Muscle of leg (tissue), 11 donors: ENCODE measurements around the gene ATP8B1. TPM values are rescaled to one million over a fixed set of nuclear protein-coding genes. Genes with fewer than 3 reads are reported as not detected.
A peak's percentile ranks its signal among the peaks of the same experiment; 100 is the strongest.

Experiments
- DNase-seq: peaks from one replicate; pipeline ENCODE4 v3.0.0; 2013
- H3K27ac ChIP-seq: one replicate; pipeline ENCODE4 v1.5.1; 2013; ENCODE audit warnings: mild to moderate bottlenecking, low read length, control low read depth
- H3K27me3 ChIP-seq: one replicate; pipeline ENCODE4 v1.6.1; 2013; ENCODE audit warnings: low read length; ENCODE audit not compliant: control insufficient read depth, insufficient read depth
- H3K36me3 ChIP-seq: one replicate; pipeline ENCODE4 v1.6.1; 2013; ENCODE audit warnings: low read length; ENCODE audit not compliant: control insufficient read depth, insufficient read depth
- H3K4me1 ChIP-seq: one replicate; pipeline ENCODE4 v1.6.1; 2013; ENCODE audit warnings: low read length; ENCODE audit not compliant: control insufficient read depth, insufficient read depth
- H3K4me3 ChIP-seq: one replicate; pipeline ENCODE4 v1.5.1; 2013; ENCODE audit warnings: low read length, control low read depth
- H3K9me3 ChIP-seq: replicated peaks from 2 replicates; pipeline ENCODE4 v1.6.1; 2013; ENCODE audit warnings: low read depth, low read length; ENCODE audit not compliant: control insufficient read depth
- WGBS: methylation state at CpG from one replicate; pipeline ENCODE4 v1.1.5; 2013; ENCODE audit warnings: missing lambda C conversion rate; ENCODE audit not compliant: insufficient coverage; 5-methylcytosine and 5-hydroxymethylcytosine counted together
- polyA plus RNA-seq, 8 donors: library from polyadenylated mRNA; unstranded; fragments of 120-200 nt; gene quantifications; one replicate each; pipeline versions ENCODE4 v1.2.1 to v1.2.3, GENCODE V29; 2013; ENCODE audit warnings: inconsistent platforms in 1 of 8, low replicate concordance in 1 of 8; ENCODE audit not compliant: insufficient read length in 8 of 8, insufficient read depth in 1 of 8
- total RNA-seq: library from RNA; stranded (reverse); fragments of 120-200 nt; gene quantifications from one replicate; pipeline ENCODE4 v1.2.4, GENCODE V29; 2013

Gene ATP8B1
- total and polyA plus RNA-seq, 9 donors, result 2.8 to 5.7 (median 4.3) TPM

DNA sequence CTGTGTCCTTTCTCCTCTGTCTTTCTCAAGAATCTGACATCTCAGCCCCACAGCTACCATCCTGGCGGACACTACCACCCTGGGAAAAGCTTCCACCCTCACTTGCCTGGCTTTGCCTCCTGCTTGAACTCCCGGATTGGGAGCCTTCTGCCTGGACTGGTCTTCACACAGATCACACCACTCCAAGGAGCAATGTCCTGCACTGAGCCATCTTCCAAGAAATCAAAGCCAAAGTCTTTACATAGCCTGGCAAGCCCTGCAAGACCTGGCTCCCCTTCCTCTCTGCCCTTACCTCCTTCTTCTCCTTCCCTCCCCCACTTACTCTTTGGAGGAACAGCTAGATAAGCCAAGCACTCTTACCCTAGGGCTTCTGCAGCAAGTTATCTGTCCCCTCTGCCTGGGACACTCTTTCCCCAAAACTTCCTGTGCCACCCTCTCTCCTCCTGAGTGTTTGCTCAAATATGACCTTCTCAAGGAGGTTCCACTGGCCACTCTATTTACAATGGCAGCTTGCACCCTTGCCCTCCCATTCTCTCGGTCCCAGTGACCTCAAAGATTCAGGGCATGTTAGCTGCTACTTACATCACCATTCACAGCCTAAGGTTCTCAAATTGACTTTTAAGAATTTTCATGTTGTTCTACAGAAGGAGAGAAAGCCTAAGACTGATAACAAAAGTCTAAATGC is 9.7 kb downstream of the ATP8B1 start:
- WGBS, result 59% methylated on average over 2 of the region's 3 CpGs
- H3K27me3 ChIP-seq, result no peaks in the 10 kb centered on the region
- peaks cover 12% of the 10 kb centered on the region for H3K4me1 ChIP-seq
- H3K9me3 ChIP-seq, result peaks cover 3% of the 10 kb centered on the region
- H3K36me3 ChIP-seq, result no peaks in the 10 kb centered on the region
- DNase-seq, result no peak
- no peak overlapping the region for H3K4me3 ChIP-seq
- H3K27ac ChIP-seq, result peak overlapping the region; percentile 75

DNA sequence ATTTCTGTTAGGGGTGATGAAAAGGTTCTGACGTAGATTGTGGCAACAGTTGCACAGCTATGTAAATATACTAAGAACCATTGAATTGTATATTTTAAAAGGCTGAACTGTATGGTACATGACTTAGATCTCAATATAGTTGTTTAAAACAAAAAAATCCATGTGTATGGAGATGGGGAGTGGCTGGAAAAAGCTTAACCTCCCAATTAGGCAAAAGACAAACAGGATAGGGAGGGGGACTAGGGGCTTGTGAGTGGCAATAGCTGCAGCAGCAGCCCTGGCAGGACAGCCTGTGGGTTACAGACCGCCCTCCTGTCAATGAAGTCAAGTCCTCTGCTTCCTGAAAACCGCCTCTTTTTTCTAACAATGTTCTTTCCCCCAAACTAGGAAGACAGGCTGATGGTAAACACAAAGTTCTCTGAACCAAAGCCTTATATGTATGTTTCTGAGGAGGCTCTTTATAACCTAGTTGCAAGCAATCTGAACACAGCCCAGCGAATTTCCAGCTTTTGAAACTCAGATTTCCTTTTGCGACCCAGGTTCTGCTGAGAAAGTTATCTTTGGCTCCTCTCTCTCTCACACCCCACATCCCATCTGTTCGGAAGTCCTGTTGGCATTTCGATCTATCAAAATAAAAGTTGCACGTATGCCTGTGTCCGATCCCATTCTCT is 10.3 kb downstream of the ATP8B1 start:
- H3K4me3 ChIP-seq, result no peak overlapping the region
- H3K9me3 ChIP-seq, result peaks cover 3% of the 10 kb centered on the region
- peak overlapping the region; percentile 75 for H3K27ac ChIP-seq
- peaks cover 15% of the 10 kb centered on the region for H3K4me1 ChIP-seq
- no peak for DNase-seq
- H3K36me3 ChIP-seq, result no peaks in the 10 kb centered on the region
- 47% methylated on average over 6 of the region's 9 CpGs for WGBS
- no peaks in the 10 kb centered on the region for H3K27me3 ChIP-seq

DNA sequence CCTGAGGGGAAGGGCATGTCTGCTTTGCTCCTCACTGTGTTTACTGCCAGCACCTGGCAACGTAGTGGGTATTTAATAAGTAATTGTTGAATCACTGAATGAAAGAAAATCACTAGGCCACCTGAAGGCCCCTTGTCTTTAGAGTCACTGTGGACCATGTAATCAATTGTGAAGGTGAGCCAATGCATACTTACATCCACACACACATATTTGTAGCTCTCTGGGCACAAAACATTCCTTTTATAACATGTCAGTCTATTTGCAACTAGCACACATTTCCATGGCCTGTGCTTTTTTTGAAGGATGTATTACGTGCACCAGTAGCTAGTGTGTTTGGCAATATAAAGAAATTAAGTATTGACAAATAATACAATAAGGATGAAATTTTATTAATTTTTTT is 11.2 kb downstream of the ATP8B1 start:
- H3K4me3 ChIP-seq, result no peak overlapping the region

DNA sequence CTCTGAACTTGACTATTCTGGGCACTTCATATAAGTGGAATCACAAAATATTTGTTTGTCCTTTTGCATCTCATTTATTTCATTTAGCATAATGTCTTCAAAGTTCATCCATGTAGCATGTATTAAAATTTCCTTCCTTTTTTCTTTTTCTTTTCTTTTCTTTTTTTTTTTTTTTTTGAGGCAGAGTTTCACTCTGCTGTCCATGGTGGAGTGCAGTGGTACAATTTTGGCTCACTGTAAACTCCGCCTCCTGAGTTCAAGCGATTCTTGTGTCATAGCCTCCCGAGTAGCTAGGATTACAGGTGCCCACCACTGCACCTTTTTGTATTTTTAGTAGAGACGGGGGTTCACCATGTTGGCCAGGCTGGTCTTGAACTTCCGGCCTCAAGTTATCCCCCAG is 11.9 kb downstream of the ATP8B1 start:
- Histone ChIP-seq H3K27ac (no peak overlapping the region), H3K36me3 (no peaks in the 10 kb centered on the region), H3K4me3 (no peak overlapping the region), H3K9me3 (peaks cover 3% of the 10 kb centered on the region), H3K27me3 (no peaks in the 10 kb centered on the region), H3K4me1 (peaks cover 15% of the 10 kb centered on the region)
- WGBS, result 90% methylated on average over 5 of the region's 5 CpGs
- DNase-seq, result no peak

More for the DNA sequence above, 11.2 kb downstream of the ATP8B1 start:
- peaks cover 3% of the 10 kb centered on the region for H3K9me3 ChIP-seq
- no peak overlapping the region for H3K27ac ChIP-seq
- no peaks in the 10 kb centered on the region for H3K27me3 ChIP-seq
- no CpG with 5 or more reads among the region's 2 CpGs for WGBS
- H3K4me1 ChIP-seq, result peaks cover 15% of the 10 kb centered on the region
- no peak for DNase-seq
- H3K36me3 ChIP-seq, result no peaks in the 10 kb centered on the region

DNA sequence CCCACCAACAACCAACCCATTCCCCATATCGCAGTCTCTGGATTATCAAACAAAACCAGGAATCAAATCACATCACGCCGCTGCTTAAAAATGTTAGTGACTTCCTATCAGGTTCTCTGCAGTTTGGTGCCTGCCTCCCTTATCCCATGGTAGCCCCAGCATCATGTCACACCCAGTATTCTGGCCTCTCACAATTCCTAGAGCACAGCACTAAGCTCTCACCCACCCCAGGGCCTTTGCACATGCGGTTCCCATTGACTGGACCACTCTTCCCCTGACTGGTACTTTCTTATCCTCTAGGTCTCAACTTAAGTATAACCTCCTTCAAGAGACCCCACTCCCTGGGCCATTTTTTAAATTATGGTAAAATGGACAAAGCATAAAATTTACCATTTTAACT is 12.8 kb downstream of the ATP8B1 start:
- Histone ChIP-seq H3K27ac (no peak overlapping the region), H3K4me1 (peaks cover 15% of the 10 kb centered on the region), H3K36me3 (no peaks in the 10 kb centered on the region), H3K9me3 (peaks cover 2% of the 10 kb centered on the region), H3K27me3 (no peaks in the 10 kb centered on the region), H3K4me3 (no peak overlapping the region)
- no peak for DNase-seq
- WGBS, result 93% methylated on average over 4 of the region's 4 CpGs

DNA sequence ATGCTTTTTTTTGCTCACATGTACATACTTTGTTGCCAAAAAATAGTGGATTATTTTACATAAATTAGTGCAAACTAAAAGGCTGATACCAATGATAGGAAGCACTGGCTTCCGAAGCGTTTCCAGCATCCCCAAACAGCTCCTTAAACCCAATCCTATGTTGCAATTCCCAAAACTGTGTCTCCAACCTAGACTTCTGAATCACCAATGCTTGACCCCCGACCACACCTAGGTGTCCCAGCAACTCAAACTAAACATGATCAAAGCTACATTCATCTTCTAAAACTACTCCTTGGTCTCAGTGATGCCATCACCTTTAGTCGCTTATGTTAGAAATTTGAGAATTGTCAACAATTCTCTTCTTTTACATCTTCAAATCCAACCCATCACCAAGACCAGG is 13.4 kb downstream of the ATP8B1 start:
- DNase-seq, result no peak
- peaks cover 15% of the 10 kb centered on the region for H3K4me1 ChIP-seq
- no peaks in the 10 kb centered on the region for H3K36me3 ChIP-seq
- peak overlapping the region; percentile 89 for H3K27ac ChIP-seq
- H3K27me3 ChIP-seq, result no peaks in the 10 kb centered on the region
- H3K9me3 ChIP-seq, result no peaks in the 10 kb centered on the region
- no peak overlapping the region for H3K4me3 ChIP-seq
- 68% methylated on average over 3 of the region's 4 CpGs for WGBS

DNA sequence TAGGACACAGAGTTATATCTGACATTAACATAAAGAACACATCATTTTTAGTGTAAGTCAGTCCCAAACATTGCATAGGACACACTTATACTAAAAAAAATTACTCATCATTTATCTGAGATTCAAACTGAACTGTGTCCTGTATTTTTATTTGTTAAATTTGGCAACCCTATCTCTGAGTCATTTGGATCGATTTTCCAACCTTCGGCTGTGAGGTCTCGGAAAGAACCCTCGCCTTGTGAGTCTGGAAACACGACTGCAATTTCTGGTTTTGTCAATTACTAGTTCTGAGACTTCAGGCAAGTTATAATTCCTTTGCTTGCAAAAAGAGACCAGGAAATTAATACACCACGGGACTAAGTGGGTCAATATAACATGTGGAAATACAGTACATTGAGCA is 14.0 kb downstream of the ATP8B1 start:
- no peak overlapping the region for H3K4me3 ChIP-seq
- H3K27me3 ChIP-seq, result no peaks in the 10 kb centered on the region
- H3K9me3 ChIP-seq, result no peaks in the 10 kb centered on the region
- peaks cover 15% of the 10 kb centered on the region for H3K4me1 ChIP-seq
- WGBS, result no CpG with 5 or more reads among the region's 6 CpGs
- DNase-seq, result peak; percentile 93
- no peaks in the 10 kb centered on the region for H3K36me3 ChIP-seq
- peak overlapping the region; percentile 89 for H3K27ac ChIP-seq

DNA sequence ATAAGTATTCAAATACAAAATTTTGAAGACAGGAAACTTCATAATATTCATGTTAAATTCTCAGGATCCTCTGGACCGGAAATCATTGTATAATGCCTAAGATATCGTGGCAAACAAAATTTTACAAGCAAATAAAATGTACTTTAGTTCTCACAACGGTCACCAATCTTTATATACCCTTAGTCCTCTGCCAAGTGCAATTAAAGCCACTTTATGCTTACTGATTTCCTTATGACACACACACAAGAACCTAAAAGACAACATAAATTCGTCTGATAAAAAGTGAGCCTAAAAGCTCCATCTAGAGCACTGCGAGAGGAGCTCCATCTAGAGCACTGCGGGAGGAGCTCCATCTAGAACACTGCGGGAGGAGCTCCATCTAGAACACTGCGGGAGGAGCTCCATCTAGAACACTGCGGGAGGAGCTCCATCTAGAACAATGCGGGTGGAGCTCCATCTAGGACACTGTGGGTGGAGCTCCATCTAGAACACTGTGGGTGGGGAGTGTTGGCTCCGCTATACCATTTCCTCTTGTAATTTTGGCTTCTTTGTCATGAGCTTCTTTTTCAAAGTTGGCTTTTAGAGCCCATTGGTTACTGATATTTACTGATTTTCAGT is 15.9 kb downstream of the ATP8B1 start:
- Histone ChIP-seq H3K36me3 (no peaks in the 10 kb centered on the region), H3K9me3 (no peaks in the 10 kb centered on the region), H3K27ac (no peak overlapping the region), H3K27me3 (no peaks in the 10 kb centered on the region), H3K4me1 (peaks cover 14% of the 10 kb centered on the region), H3K4me3 (no peak overlapping the region)
- 88% methylated on average over 9 of the region's 11 CpGs for WGBS
- no peak for DNase-seq

DNA sequence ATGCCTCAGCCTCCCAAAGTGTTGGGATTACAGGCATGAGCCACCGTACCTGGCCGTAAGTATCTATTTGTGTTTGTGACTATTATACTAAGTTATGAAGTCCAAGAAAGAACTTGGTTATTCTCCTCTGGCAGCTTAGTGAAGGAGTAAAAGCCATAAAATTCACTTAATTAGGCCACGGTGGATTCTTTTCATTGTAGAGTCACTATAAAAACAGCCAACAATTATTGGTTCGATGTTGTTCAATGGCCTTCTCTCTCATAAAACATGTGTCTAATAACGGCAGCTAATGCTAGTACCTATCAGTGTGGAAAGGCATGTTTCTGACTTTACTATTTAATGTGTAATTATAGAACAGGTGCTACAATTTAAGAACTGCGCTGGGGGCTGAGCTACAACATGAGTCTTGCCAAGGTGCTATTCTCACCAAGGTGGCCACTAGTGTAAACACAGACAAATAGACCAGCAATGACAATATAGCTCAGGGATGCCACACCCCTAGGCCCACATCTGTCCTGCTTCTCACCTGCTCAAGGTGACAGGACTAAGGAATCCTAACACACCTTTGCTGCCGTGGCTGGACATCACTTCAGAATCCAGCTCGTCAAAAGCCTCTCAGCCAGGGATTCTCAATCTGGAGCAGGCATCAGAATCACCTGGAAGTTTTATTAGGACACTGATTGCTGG is 17.2 kb downstream of the ATP8B1 start:
- Histone ChIP-seq H3K36me3 (no peaks in the 10 kb centered on the region), H3K4me3 (no peak overlapping the region), H3K9me3 (no peaks in the 10 kb centered on the region), H3K27ac (no peak overlapping the region), H3K27me3 (no peaks in the 10 kb centered on the region), H3K4me1 (peaks cover 24% of the 10 kb centered on the region)
- no peak for DNase-seq
- 93% methylated on average over 3 of the region's 8 CpGs for WGBS

DNA sequence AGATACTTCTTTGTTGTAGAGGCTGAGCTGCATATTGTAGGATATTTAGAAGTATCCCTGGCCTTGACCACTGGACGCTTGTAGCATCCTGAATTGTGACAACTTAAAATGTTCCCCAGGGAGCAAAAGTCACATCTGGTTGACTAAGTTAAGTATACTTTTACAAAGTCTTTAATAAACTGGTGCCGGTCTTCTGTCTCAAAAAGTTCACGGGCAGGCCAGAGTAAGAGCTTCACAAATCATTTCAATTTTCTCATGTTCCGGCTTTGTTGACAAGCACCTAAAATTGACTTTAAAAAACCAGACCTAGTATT is 18.4 kb downstream of the ATP8B1 start:
- WGBS, result 80% methylated on average over 1 of the region's 4 CpGs
- H3K36me3 ChIP-seq, result no peaks in the 10 kb centered on the region
- no peaks in the 10 kb centered on the region for H3K27me3 ChIP-seq
- peaks cover 28% of the 10 kb centered on the region for H3K4me1 ChIP-seq
- H3K9me3 ChIP-seq, result no peaks in the 10 kb centered on the region
- no peak overlapping the region for H3K27ac ChIP-seq
- no peak for DNase-seq
- no peak overlapping the region for H3K4me3 ChIP-seq
